Activated CD4-positive, alpha-beta T cell treated with anti-CD3 and anti-CD28 coated beads, Interleukin-2, amount 10 ng/mL, durations not matched to agents 24 days and 14 days (primary cell): Measurements from ENCODE around the gene ESRRA. TPM values are rescaled to one million over a fixed set of nuclear protein-coding genes. Genes with fewer than 3 reads are reported as not detected.

Experiments
- DNase-seq: peaks from one replicate; pipeline ENCODE4 v3.0.0; 2022
- H3K27ac Mint-ChIP-seq: one replicate; pipeline ENCODE4 v1.8.0; 2022; ENCODE audit warnings: mild to moderate bottlenecking, mixed read lengths
- H3K27me3 Mint-ChIP-seq: one replicate; pipeline ENCODE4 v1.8.0; 2022; ENCODE audit warnings: mixed read lengths
- H3K36me3 Mint-ChIP-seq: one replicate; pipeline ENCODE4 v1.8.0; 2022; ENCODE audit warnings: low read depth, mild to moderate bottlenecking, mixed read lengths
- H3K4me1 Mint-ChIP-seq: one replicate; pipeline ENCODE4 v1.8.0; 2021; ENCODE audit warnings: mixed read lengths
- H3K4me3 Mint-ChIP-seq: one replicate; pipeline ENCODE4 v1.8.0; 2022; ENCODE audit warnings: mild to moderate bottlenecking, moderate library complexity, mixed read lengths
- H3K9me3 Mint-ChIP-seq: one replicate; pipeline ENCODE4 v1.8.0; 2021; ENCODE audit warnings: mixed read lengths
- intact Hi-C: fragments of 100-400 bp; cut with micrococcal nuclease; formaldehyde crosslinking; loops from one replicate; pipeline ENCODE4 v1.15.1; 2023
- total RNA-seq: library from RNA; stranded (reverse); gene quantifications from 2 replicates; pipeline ENCODE4 v1.2.3, GENCODE V29; 2022

Gene ESRRA
- total RNA-seq = 59.6 and 60.6 TPM in 2 replicates

GRCh38 chr11:64305075-64305690 is at the start of gene ESRRA:
Gene ESRRA, plus strand, starts transcription at chr11:64305524. Its CDS starts 1,656 bp downstream, at chr11:64307180.
- Mint-ChIP-seq H3K27me3 (peaks cover 12% of the 10 kb centered on the region), H3K4me3 (peak within 1 kb of the TSS; percentile 94), H3K27ac (peak within 1 kb of the TSS; percentile 99), H3K9me3 (no peaks in the 10 kb centered on the region), H3K36me3 (peaks cover 17% of the 10 kb centered on the region), H3K4me1 (peaks cover 26% of the 10 kb centered on the region)
- intact Hi-C loops = loop anchor here (1.0 to 10.0 kb wide), 9 partner anchors 12 to 472 kb away; partner anchors contain the start of genes CCDC88B, COX8A, FERMT3 and NUDT22
- DNase-seq = peak; percentile 100

GRCh38 chr11:64256300-64256699 is 49.0 kb upstream of the ESRRA start:
- Mint-ChIP-seq H3K9me3 (no peaks in the 10 kb centered on the region), H3K36me3 (peaks cover 32% of the 10 kb centered on the region), H3K4me3 (no peak overlapping the region), H3K4me1 (peaks cover 20% of the 10 kb centered on the region), H3K27ac (no peak overlapping the region), H3K27me3 (no peaks in the 10 kb centered on the region)
- no peak for DNase-seq
- intact Hi-C loops = no loop called here

GRCh38 chr11:64258356-64258755 is 47.0 kb upstream of the ESRRA start:
- peaks cover 40% of the 10 kb centered on the region for H3K36me3 Mint-ChIP-seq
- H3K9me3 Mint-ChIP-seq = no peaks in the 10 kb centered on the region
- intact Hi-C loops = no loop called here
- no peak overlapping the region for H3K27ac Mint-ChIP-seq
- H3K27me3 Mint-ChIP-seq = no peaks in the 10 kb centered on the region
- no peak for DNase-seq
- H3K4me3 Mint-ChIP-seq = no peak overlapping the region
- H3K4me1 Mint-ChIP-seq = peaks cover 14% of the 10 kb centered on the region

GRCh38 chr11:64258946-64259532 is 46.3 kb upstream of the ESRRA start:
- intact Hi-C loops = no loop called here
- no peak overlapping the region for H3K4me3 Mint-ChIP-seq

GRCh38 chr11:64259533-64260067 is 45.7 kb upstream of the ESRRA start:
- H3K27ac Mint-ChIP-seq = no peak overlapping the region
- no peaks in the 10 kb centered on the region for H3K9me3 Mint-ChIP-seq
- no peak overlapping the region for H3K4me3 Mint-ChIP-seq
- DNase-seq = no peak
- intact Hi-C loops = no loop called here
- no peaks in the 10 kb centered on the region for H3K27me3 Mint-ChIP-seq
- peaks cover 12% of the 10 kb centered on the region for H3K4me1 Mint-ChIP-seq
- H3K36me3 Mint-ChIP-seq = peaks cover 38% of the 10 kb centered on the region

More at GRCh38 chr11:64258946-64259532, 46.3 kb upstream of the ESRRA start:
- Mint-ChIP-seq H3K4me1 (peaks cover 12% of the 10 kb centered on the region), H3K36me3 (peaks cover 38% of the 10 kb centered on the region), H3K27me3 (no peaks in the 10 kb centered on the region), H3K9me3 (no peaks in the 10 kb centered on the region), H3K27ac (no peak overlapping the region)
- no peak for DNase-seq

GRCh38 chr11:64260147-64260708 is 45.1 kb upstream of the ESRRA start:
- H3K27me3 Mint-ChIP-seq = no peaks in the 10 kb centered on the region
- intact Hi-C loops = no loop called here

GRCh38 chr11:64261556-64262080 is 43.7 kb upstream of the ESRRA start:
- Mint-ChIP-seq H3K27me3 (no peaks in the 10 kb centered on the region), H3K4me1 (peaks cover 12% of the 10 kb centered on the region), H3K4me3 (no peak overlapping the region), H3K27ac (no peak overlapping the region), H3K36me3 (peaks cover 34% of the 10 kb centered on the region), H3K9me3 (no peaks in the 10 kb centered on the region)
- no peak for DNase-seq
- intact Hi-C loops = no loop called here

More at GRCh38 chr11:64260147-64260708, 45.1 kb upstream of the ESRRA start:
- H3K4me1 Mint-ChIP-seq = peaks cover 12% of the 10 kb centered on the region
- H3K9me3 Mint-ChIP-seq = no peaks in the 10 kb centered on the region
- H3K36me3 Mint-ChIP-seq = peaks cover 35% of the 10 kb centered on the region
- no peak overlapping the region for H3K4me3 Mint-ChIP-seq
- H3K27ac Mint-ChIP-seq = peak overlapping the region; percentile 48
- DNase-seq = no peak

- Mint-ChIP-seq H3K27ac (no peak overlapping the region), H3K4me1 (peaks cover 12% of the 10 kb centered on the region), H3K4me3 (no peak overlapping the region), H3K9me3 (no peaks in the 10 kb centered on the region), H3K36me3 (peaks cover 33% of the 10 kb centered on the region), H3K27me3 (no peaks in the 10 kb centered on the region)
- no peak for DNase-seq
- intact Hi-C loops = no loop called here
Measured at GRCh38 chr11:64262271-64263002, 42.9 kb upstream of the ESRRA start.

GRCh38 chr11:64263021-64263946 is 42.0 kb upstream of the ESRRA start:
- no peaks in the 10 kb centered on the region for H3K9me3 Mint-ChIP-seq
- H3K27me3 Mint-ChIP-seq = no peaks in the 10 kb centered on the region
- no peak for DNase-seq
- no peak overlapping the region for H3K4me3 Mint-ChIP-seq
- peaks cover 28% of the 10 kb centered on the region for H3K36me3 Mint-ChIP-seq
- no peak overlapping the region for H3K27ac Mint-ChIP-seq
- peaks cover 18% of the 10 kb centered on the region for H3K4me1 Mint-ChIP-seq
- intact Hi-C loops = no loop called here

- H3K4me1 Mint-ChIP-seq = peaks cover 24% of the 10 kb centered on the region
- peaks cover 27% of the 10 kb centered on the region for H3K36me3 Mint-ChIP-seq
- intact Hi-C loops = no loop called here
- H3K9me3 Mint-ChIP-seq = no peaks in the 10 kb centered on the region
- no peaks in the 10 kb centered on the region for H3K27me3 Mint-ChIP-seq
- no peak for DNase-seq
- no peak overlapping the region for H3K4me3 Mint-ChIP-seq
- no peak overlapping the region for H3K27ac Mint-ChIP-seq
Measured at GRCh38 chr11:64263947-64264317, 41.4 kb upstream of the ESRRA start.

GRCh38 chr11:64264371-64264852 is 40.9 kb upstream of the ESRRA start:
- no peak for DNase-seq
- peaks cover 25% of the 10 kb centered on the region for H3K4me1 Mint-ChIP-seq
- intact Hi-C loops = no loop called here
- peaks cover 26% of the 10 kb centered on the region for H3K36me3 Mint-ChIP-seq
- no peaks in the 10 kb centered on the region for H3K9me3 Mint-ChIP-seq
- H3K27me3 Mint-ChIP-seq = no peaks in the 10 kb centered on the region
- no peak overlapping the region for H3K4me3 Mint-ChIP-seq
- no peak overlapping the region for H3K27ac Mint-ChIP-seq

GRCh38 chr11:64265176-64266160 is 39.9 kb upstream of the ESRRA start:
- intact Hi-C loops = no loop called here
- no peak for DNase-seq
- no peaks in the 10 kb centered on the region for H3K27me3 Mint-ChIP-seq
- no peaks in the 10 kb centered on the region for H3K9me3 Mint-ChIP-seq
- H3K4me1 Mint-ChIP-seq = peaks cover 19% of the 10 kb centered on the region
- H3K4me3 Mint-ChIP-seq = no peak overlapping the region
- peaks cover 22% of the 10 kb centered on the region for H3K36me3 Mint-ChIP-seq
- no peak overlapping the region for H3K27ac Mint-ChIP-seq
